ENCODE measurements around the gene BTBD19.
A peak's percentile ranks its signal among the peaks of the same experiment; 100 is the strongest.
"Not testable (repeated sequence)": the region's sequence is repeated elsewhere in the genome, so short reads cannot be mapped to it uniquely, and the experiment has no call there.

Gene BTBD19

DNA sequence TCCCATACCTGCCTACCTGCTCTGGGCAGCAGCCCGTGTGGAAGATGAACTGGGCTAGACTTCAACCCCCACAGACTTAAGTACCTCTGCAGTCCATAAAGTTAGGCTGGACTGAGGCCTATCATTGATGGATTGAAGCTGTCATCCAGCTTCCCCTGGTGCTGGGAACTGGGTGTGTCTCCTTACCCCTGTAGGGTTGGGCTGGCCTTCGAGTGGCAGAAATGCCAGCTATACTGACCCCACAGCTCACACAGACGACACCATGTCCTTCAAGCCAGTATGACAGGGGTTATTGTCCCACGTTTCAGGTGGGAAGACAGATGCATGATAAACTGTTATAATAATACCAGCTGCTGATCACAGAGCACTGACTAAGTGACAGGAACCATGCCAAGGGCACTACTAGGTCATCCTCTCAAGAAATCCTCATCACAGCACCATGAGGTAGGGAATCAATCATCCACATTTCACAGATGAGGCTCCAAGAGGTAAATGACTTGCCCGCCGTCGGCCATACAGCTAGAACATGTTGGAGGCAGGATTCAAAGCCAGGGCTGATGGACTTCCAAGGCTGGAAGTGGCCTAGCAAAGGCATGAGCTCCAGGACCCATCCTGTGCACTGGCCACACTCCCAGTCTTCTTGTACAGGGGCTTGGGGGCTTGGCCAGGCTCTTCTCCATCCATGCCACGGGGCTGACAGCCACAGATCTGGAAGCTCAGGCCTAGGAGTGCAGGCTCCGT lies 20.0 kb upstream of the BTBD19 start, which contains the start of gene BEST4:
BEST4 (minus strand) TSS at position 51 of the 741 bp plus-strand sequence. CDS start 465 bp downstream, outside the sequence.
- no peak for DNase-seq

GRCh38 chr1:44790968-44791801 lies 17.1 kb upstream of the BTBD19 start:
- DNase-seq, result no peak

GRCh38 chr1:44792736-44793502 lies 15.4 kb upstream of the BTBD19 start:
- DNase-seq, result no peak

DNA sequence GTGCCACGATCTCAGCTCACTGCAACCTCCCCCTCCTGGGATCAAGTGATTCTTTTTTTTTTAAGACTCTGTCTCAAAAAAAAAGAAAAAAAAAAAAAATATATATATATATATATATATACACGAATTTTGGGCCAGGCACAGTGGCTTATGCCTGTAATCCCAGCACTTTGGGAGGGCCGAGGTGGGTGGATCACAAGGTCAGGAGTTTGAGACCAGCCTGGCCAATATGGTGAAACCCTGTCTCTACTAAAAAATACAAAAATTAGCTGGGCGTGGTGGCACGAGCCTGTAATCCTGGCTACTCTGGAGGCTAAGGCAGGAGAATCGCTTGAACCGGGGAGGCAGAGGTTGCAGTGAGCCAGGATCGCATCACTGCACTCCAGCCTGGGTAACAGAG lies 10.4 kb upstream of the BTBD19 start:
- not testable (repeated sequence) for DNase-seq

DNA sequence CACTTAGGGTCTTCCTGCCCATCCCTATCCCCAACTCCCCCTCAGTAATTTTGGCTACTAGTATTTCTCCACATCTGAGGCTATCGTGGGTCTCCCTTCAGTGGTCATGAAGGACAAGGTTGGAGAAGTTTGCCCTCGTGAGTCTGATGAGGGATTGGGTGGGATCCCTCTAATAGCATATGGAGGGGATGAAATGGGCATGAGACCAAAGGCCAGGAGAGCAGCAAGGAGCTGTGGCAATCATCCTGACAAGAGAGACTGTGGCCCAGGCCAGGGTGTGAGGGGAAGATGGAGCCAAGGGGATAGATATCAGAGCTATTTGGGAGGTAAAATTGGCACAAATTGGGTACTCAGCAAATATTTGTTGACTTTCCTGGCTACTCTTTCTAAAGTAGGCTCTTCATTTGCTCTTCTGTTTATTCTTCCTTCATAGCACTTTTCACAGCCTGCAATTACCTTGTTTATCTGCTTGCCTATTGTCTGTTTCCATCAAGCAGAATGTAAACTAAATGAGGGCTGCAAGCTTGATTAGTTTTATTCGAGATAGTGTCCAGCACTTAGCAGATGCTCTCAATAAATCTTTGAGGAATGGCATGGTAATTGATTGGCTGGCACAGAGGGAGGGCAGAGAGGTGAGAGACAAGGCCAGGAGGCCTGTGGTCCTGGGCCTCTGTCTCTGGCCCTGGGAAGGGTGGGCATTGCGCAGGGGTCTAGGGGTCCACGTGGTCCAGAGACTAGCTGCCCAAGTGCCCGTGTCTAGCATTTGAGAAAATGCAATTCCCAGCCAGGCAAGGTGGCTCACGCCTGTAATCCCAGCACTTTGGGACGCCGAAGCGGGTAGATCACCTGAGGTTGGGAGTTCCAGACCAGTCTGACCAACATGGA lies 9.6 kb upstream of the BTBD19 start:
- peak; percentile 29 for DNase-seq

DNA sequence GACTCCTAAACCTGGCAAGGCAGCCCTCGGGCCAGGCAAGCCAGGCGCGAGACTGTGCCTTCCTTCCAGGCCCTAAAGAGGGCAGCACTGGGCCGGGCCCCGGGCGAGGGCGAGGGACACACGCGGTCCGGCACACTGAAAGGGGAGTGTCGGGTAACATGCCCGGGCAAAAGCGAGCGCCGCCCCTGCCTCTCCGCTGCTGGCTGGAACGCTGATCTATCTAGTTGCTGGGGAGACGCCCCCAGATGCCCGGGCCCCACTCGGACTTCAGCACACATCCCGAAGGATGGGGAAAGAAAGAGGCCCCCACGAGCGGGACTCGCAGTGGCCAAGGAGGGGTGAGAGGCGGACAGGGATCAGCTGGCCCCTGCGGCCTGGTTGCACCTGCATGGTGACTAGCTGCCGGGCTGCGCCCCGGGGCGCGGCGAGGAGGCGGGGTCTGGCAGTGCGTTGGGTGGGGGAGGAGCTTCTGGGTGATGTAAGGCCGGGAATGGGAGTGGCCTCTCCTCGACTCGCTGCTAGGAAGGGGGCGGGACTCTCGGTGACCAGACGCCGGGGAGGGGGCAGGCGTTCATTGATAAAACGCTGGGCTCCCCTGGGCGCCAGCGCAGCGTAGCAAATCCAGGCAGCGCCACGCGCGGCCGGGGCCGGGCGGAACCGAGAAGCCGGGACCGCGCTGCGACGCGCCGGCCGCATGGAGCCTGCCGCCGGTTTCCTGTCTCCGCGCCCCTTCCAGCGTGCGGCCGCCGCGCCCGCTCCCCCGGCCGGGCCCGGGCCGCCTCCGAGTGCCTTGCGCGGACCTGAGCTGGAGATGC lies 8.3 kb upstream of the BTBD19 start, which contains the start of gene PLK3:
PLK3 (plus strand) TSS at position 608 of the 815 bp plus-strand sequence; CDS start at position 695, 87 bp downstream.
- DNase-seq, result peak; percentile 98

DNA sequence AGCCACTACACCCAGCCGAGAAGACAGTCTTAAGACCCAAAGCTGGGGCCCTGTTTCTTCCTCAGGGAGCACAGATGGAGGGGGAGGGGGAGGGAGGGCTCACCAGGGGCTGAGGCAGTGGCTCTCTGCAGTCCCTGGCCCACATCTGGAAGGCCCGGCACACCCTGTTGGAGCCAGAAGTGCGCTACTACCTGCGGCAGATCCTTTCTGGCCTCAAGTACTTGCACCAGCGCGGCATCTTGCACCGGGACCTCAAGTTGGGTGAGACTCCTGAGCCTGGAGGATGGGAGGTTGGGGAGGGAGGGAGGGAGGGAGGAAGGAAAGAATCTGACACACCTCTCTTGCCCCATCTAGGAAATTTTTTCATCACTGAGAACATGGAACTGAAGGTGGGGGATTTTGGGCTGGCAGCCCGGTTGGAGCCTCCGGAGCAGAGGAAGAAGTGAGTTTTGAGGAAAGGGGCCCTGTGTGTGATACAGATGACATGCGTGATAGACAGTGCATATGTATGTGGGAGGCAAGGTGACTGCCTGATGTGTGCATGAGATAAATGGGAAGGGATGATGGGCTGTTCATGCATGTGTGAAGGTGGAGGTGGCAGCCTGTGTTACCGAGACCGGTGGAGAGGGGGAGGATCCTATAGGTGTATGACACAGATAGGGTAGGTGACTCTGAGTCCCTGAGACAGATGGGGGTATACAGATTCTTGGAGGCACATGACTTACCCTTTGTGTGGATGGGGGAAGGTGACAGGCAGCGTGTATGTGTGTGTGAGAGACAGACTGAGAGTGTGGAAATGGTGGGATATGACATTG lies 6.6 kb upstream of the BTBD19 start:
- no peak for DNase-seq

- DNase-seq, result no peak
Observed at GRCh38 chr1:44802306-44803061, 5.8 kb upstream of the BTBD19 start.

DNA sequence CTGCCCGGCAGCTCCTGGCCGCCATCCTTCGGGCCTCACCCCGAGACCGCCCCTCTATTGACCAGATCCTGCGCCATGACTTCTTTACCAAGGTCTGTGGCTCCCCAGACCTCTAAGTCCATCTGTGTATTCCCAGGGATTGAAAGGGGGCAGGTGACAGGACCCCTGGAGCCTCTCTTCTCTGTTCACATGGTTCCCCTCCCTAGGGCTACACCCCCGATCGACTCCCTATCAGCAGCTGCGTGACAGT lies 5.3 kb upstream of the BTBD19 start:
- no peak for DNase-seq

DNA sequence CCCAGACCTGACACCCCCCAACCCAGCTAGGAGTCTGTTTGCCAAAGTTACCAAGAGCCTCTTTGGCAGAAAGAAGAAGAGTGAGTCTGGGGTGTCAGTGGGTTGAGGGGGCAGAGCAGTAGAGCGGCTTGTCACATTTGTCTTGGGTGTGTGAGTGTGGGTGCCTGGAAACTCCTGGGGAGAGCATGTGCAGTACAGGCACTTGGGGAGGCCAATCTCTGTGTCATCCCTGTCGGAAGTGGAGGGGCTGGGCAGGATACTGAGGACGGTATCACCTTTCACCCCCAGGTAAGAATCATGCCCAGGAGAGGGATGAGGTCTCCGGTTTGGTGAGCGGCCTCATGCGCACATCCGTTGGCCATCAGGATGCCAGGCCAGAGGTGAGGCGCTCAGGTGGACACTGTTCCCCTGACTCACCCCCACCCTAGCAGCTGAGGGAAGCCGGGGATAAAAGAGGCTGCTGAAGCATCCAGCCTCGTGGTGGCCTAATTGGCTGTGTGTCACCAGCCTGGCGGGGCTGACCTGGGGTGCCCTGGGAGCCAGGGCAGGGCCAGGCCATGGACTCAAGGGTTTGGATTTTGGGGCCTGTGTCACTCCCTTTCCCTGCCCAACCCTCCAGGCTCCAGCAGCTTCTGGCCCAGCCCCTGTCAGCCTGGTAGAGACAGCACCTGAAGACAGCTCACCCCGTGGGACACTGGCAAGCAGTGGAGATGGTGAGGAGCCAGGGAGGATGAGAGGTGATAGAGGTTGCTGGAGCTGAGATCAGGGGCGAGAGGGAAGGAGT lies 4.8 kb upstream of the BTBD19 start:
- no peak for DNase-seq

DNA sequence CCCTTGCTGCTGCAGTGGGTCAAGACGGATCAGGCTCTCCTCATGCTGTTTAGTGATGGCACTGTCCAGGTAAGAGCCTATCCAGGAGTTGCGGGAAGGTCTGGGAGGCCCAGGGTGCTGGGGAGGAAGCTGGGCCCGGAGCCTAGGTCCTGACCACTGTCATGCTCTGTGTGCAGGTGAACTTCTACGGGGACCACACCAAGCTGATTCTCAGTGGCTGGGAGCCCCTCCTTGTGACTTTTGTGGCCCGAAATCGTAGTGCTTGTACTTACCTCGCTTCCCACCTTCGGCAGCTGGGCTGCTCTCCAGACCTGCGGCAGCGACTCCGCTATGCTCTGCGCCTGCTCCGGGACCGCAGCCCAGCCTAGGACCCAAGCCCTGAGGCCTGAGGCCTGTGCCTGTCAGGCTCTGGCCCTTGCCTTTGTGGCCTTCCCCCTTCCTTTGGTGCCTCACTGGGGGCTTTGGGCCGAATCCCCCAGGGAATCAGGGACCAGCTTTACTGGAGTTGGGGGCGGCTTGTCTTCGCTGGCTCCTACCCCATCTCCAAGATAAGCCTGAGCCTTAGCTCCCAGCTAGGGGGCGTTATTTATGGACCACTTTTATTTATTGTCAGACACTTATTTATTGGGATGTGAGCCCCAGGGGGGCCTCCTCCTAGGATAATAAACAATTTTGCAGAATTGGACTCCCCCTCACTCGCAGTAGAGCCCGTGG lies 2.9 kb upstream of the BTBD19 start:
- DNase-seq, result no peak

DNA sequence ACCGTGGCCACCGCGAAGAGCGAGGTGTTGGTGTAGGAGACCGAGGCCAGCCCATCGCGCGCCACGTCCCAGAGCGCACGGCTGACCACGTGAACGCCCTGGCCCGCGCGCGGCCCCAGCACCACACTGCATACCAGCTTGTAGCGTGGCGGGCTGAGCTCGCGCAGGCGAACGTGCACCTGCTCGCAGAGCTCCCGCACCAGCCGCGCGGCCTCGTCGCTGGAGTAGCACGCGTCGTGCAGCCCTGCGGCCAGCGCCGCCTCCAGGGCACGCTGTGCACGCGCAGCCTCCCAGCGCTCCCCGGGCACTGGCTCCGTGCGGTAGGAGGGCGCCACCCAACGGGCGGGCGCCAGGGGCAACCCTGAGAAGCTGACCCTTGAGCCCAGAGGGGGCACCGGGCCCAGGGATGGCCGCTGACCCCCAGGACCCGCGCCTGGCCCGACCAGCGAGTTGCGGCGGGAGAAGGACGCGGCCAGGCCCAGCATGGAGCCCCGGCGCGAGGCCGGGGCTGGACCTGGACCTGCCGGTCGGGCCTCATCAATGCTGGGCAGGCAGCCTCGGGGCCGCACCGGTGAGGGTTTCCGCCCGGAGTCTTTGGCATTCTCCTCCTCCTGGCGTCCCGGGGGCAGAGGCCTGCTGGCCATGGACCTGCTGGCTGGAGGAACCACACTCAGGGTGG lies 2.2 kb upstream of the BTBD19 start:
- DNase-seq, result no peak

DNA sequence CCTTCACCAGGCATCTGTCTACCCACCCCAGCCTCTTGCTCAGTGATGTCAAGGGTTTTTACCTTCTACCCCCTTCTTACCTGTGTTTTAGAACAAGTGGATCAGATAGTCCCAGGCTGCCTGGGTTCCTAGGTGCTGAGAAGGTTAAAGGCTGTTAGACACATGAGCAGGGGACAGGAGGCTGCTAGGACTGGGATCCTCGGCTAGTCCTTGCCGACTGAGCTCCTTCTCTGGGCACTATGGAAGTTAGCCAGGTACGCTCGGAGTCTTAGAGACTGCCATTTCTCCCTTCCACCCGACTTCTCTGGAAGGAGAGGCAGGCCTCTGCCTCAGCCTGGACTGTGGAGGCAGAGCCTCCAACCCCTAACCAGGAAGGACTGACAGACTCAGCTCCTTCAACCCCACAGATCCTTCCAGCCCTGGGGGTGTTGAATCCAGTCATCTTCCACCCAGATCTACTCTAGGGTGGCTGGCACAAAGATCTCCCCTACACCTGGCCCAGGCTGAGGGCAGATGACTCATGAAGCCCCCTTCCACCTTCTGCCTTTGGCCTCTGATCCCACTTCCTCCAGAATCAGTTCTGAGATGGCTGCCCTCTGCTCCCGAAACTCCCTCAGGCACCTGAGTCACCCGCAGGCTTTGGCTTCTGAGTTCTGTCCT lies 1.5 kb upstream of the BTBD19 start, which contains the start of gene DYNLT4:
DYNLT4 (minus strand) TSS at position 648 of the 660 bp plus-strand sequence. CDS start 683 bp downstream, outside the sequence.
- DNase-seq, result no peak

DNA sequence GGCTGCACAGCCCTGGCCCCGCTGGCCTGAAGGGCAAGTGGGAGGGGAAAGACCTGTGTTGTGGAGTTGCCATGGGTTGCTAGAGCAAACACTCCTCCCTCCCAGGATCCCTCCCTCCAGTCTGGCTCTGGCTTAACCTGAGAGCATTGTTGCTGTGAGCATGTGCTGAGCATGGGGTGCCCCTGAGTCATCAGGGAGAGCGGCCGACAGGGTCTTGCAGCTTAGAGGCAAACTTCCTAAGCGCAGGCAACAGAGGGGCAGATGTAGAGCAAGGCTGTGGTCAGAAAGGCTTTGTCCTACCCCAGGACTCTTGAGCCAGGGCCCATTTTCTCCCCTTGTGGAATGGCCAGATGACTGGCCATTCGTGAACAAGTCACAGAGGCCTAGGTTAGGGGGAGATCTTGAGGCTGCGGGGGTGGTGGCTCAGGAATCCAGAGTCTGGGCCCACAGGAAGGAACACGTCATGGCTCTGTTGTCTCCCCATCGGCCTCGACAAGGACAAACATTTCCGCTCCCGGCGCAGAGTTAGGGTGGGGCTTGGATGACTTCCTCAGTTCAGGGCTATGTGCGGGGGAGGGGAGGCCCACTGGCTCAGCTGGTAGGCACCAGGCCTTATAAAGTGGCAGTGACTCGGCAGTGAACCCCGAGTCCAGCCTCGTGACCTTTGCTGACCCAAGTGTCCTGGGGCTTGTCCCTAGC lies 810 bp upstream of the BTBD19 start:
- DNase-seq, result no peak

GRCh38 chr1:44808938-44809917 lies 905 bp downstream of the BTBD19 start:
- DNase-seq, result no peak
